H9 (cell line): Measurements from ENCODE around the gene CYTH4. TPM values are rescaled to one million over a fixed set of nuclear protein-coding genes. Genes with fewer than 3 reads are reported as not detected.

ENCODE experiments used
- DNase-seq: peaks from one replicate; pipeline ENCODE4 v3.0.0-alpha.2; 2017
- H2AFZ ChIP-seq: one replicate; pipeline ENCODE4 v1.6.1; 2013; ENCODE audit warnings: mild to moderate bottlenecking, low read length, control low read depth, moderate library complexity
- H2AK5ac ChIP-seq: 2 replicates; pipeline ENCODE4 v1.6.1; 2013; ENCODE audit warnings: low read length, control low read depth, mixed read lengths; ENCODE audit not compliant: insufficient read length
- H2BK120ac ChIP-seq: one replicate; pipeline ENCODE4 v1.6.1; 2013; ENCODE audit warnings: low read depth, mild to moderate bottlenecking, low read length, control low read depth, inconsistent platforms; ENCODE audit not compliant: poor library complexity, severe bottlenecking
- H2BK12ac ChIP-seq: 2 replicates; pipeline ENCODE4 v1.6.1; 2013; ENCODE audit warnings: low read length, control low read depth, mixed read lengths, low read depth; ENCODE audit not compliant: insufficient read length
- H2BK15ac ChIP-seq: 2 replicates; pipeline ENCODE4 v1.6.1; 2013; ENCODE audit warnings: low read depth, low read length, control low read depth
- H2BK20ac ChIP-seq: one replicate; pipeline ENCODE4 v1.6.1; 2013; ENCODE audit warnings: low read depth, mild to moderate bottlenecking, low read length, control low read depth, inconsistent platforms; ENCODE audit not compliant: poor library complexity, severe bottlenecking
- H2BK5ac ChIP-seq: 2 replicates; pipeline ENCODE4 v1.6.1; 2013; ENCODE audit warnings: low read length, control low read depth, mixed read lengths; ENCODE audit not compliant: insufficient read length
- H3K14ac ChIP-seq: 2 replicates; pipeline ENCODE4 v1.6.1; 2013; ENCODE audit warnings: low read length, control low read depth; ENCODE audit not compliant: insufficient read depth
- H3K18ac ChIP-seq: 2 replicates; pipeline ENCODE4 v1.6.1; 2013; ENCODE audit warnings: low read depth, mild to moderate bottlenecking, mixed read lengths, low read length, control low read depth; ENCODE audit not compliant: insufficient read length
- H3K23ac ChIP-seq: 2 replicates; pipeline ENCODE4 v1.6.1; 2013; ENCODE audit warnings: low read length, control low read depth, mixed read lengths, low read depth; ENCODE audit not compliant: insufficient read length
- H3K23me2 ChIP-seq: 2 replicates; pipeline ENCODE4 v1.6.1; 2013; ENCODE audit warnings: low read depth, mild to moderate bottlenecking, mixed read lengths, low read length, control low read depth; ENCODE audit not compliant: insufficient read length, poor library complexity, severe bottlenecking
- H3K27ac ChIP-seq: 2 replicates; pipeline ENCODE4 v1.5.1; 2013; ENCODE audit warnings: low read length, control low read depth, mixed read lengths, low read depth; ENCODE audit not compliant: insufficient read length
- H3K27me3 ChIP-seq: 2 replicates; pipeline ENCODE4 v1.6.1; 2013; ENCODE audit warnings: low read length, control low read depth, inconsistent platforms; ENCODE audit not compliant: insufficient read depth
- H3K4ac ChIP-seq: 2 replicates; pipeline ENCODE4 v1.6.1; 2013; ENCODE audit warnings: low read depth, mild to moderate bottlenecking, control low read depth, inconsistent platforms, low read length, moderate library complexity
- H3K4me1 ChIP-seq: 2 replicates; pipeline ENCODE4 v1.6.1; 2013; ENCODE audit warnings: low read length, control low read depth, inconsistent platforms; ENCODE audit not compliant: insufficient read depth
- H3K4me2 ChIP-seq: 2 replicates; pipeline ENCODE4 v1.6.1; 2013; ENCODE audit warnings: low read length, control low read depth, mixed read lengths; ENCODE audit not compliant: insufficient read length, insufficient read depth
- H3K56ac ChIP-seq: 2 replicates; pipeline ENCODE4 v1.6.1; 2013; ENCODE audit warnings: low read depth, mild to moderate bottlenecking, mixed read lengths, low read length, control low read depth; ENCODE audit not compliant: insufficient read length
- H3K79me1 ChIP-seq: 2 replicates; pipeline ENCODE4 v1.6.1; 2013; ENCODE audit warnings: low read depth, mild to moderate bottlenecking, moderate library complexity, low read length, control low read depth, inconsistent platforms; ENCODE audit not compliant: insufficient read depth, poor library complexity, severe bottlenecking
- H3K79me2 ChIP-seq: 2 replicates; pipeline ENCODE4 v1.6.1; 2013; ENCODE audit warnings: low read length, control low read depth, inconsistent platforms; ENCODE audit not compliant: insufficient read depth
- H3K9ac ChIP-seq: 2 replicates; pipeline ENCODE4 v1.6.1; 2013; ENCODE audit warnings: low read length, control low read depth, mixed read lengths; ENCODE audit not compliant: insufficient read length; ENCODE audit errors: extremely low read depth
- H3K9me3 ChIP-seq: one replicate; pipeline ENCODE4 v1.6.1; 2013; ENCODE audit warnings: low read depth, low read length, inconsistent platforms; ENCODE audit not compliant: control insufficient read depth
- H3T11ph ChIP-seq: one replicate; pipeline ENCODE4 v1.6.1; 2013; ENCODE audit warnings: mild to moderate bottlenecking, low read length, control low read depth, inconsistent platforms
- H4K20me1 ChIP-seq: one replicate; pipeline ENCODE4 v1.6.1; 2013; ENCODE audit not compliant: control insufficient read depth, insufficient read length, insufficient read depth
- H4K5ac ChIP-seq: 2 replicates; pipeline ENCODE4 v1.6.1; 2013; ENCODE audit warnings: low read depth, mild to moderate bottlenecking, mixed read lengths, low read length, control low read depth; ENCODE audit not compliant: insufficient read length
- H4K8ac ChIP-seq: replicated peaks from 2 replicates; pipeline ENCODE4 v1.6.1; 2013; ENCODE audit warnings: low read length, control low read depth, mixed read lengths, low read depth; ENCODE audit not compliant: insufficient read length
- H4K91ac ChIP-seq: 2 replicates; pipeline ENCODE4 v1.6.1; 2013; ENCODE audit warnings: low read depth, mild to moderate bottlenecking, moderate library complexity, mixed read lengths, low read length, control low read depth; ENCODE audit not compliant: insufficient read length
- H3K27ac Mint-ChIP-seq, 3 experiments: 2 replicates in 2 of 3; 3 replicates in 1 of 3; pipeline ENCODE4 v1.8.0; 2020 to 2021; ENCODE audit warnings: mixed read lengths in 3 of 3, mild to moderate bottlenecking in 1 of 3, moderate library complexity in 1 of 3
- H3K27me3 Mint-ChIP-seq: 2 replicates; pipeline ENCODE4 v1.8.0; 2021; ENCODE audit warnings: low read depth, mild to moderate bottlenecking, moderate library complexity, mixed read lengths
- H3K36me3 Mint-ChIP-seq, 3 experiments: 2 replicates in 2 of 3; 3 replicates in 1 of 3; pipeline ENCODE4 v1.8.0; 2020 to 2021; ENCODE audit warnings: low read depth in 3 of 3, mixed read lengths in 3 of 3; ENCODE audit not compliant: insufficient read depth in 1 of 3
- H3K4me1 Mint-ChIP-seq, 2 experiments: 2 replicates each; pipeline ENCODE4 v1.8.0; 2020; ENCODE audit warnings: mixed read lengths in 2 of 2
- H3K4me3 Mint-ChIP-seq, 2 experiments: 2 replicates in 1 of 2; 3 replicates in 1 of 2; pipeline ENCODE4 v1.8.0; 2020 to 2021; ENCODE audit warnings: mild to moderate bottlenecking in 2 of 2, mixed read lengths in 2 of 2, moderate library complexity in 1 of 2
- H3K9me3 Mint-ChIP-seq, 2 experiments: 2 replicates in 1 of 2; 3 replicates in 1 of 2; pipeline ENCODE4 v1.8.0; 2020; ENCODE audit warnings: mild to moderate bottlenecking in 2 of 2, mixed read lengths in 2 of 2, moderate library complexity in 1 of 2
- CTCF ChIP-seq: fragments of 200-600 bp; sonication (generic); conservative IDR thresholded peaks from 3 replicates; pipeline ENCODE4 v1.8.0; 2021; ENCODE audit warnings: antibody characterized with exemption, mild to moderate bottlenecking
- WGBS: extraction: QIAGEN DNeasy Blood & Tissue Kit; methylation state at CpG from one replicate; pipeline ENCODE4 v1.1.7; 2013; ENCODE audit warnings: missing lambda C conversion rate, low lambda C conversion rate, mixed read lengths; ENCODE audit not compliant: insufficient read length; ENCODE audit errors: extremely low coverage; 5-methylcytosine and 5-hydroxymethylcytosine counted together
- total RNA-seq: library from RNA; stranded (reverse); gene quantifications from 2 replicates; pipeline ENCODE4 v1.2.1, GENCODE V29; 2021

The CYTH4 gene
- total RNA-seq, 1 experiment from 2014 or later, result not detected

- Histone ChIP-seq H4K20me1 (no peaks in the 10 kb centered on the region), H3K27me3 (peaks cover 3% of the 10 kb centered on the region; the same call in 1 of the 2 replicates), H3K9me3 (no peaks in the 10 kb centered on the region), H2BK15ac (no peak overlapping the region), H2BK5ac (no peak overlapping the region), H3K4me1 (no peaks in the 10 kb centered on the region), H3K18ac (no peak overlapping the region), H4K91ac (no peak overlapping the region), H3K4ac (no peak overlapping the region), H3K56ac (no peak overlapping the region), H4K8ac (no peak overlapping the region), H2BK12ac (no peak overlapping the region), H2AK5ac (no peak overlapping the region), H3T11ph (no peak overlapping the region), H3K9ac (no peak overlapping the region), H3K23ac (no peak overlapping the region), H2AFZ (no peak overlapping the region), H3K27ac (no peak overlapping the region), H3K4me2 (no peak overlapping the region), H2BK20ac (no peak overlapping the region), H3K79me2 (no peaks in the 10 kb centered on the region), H2BK120ac (no peak overlapping the region), H3K79me1 (no peaks in the 10 kb centered on the region), H4K5ac (no peak overlapping the region), H3K14ac (no peak overlapping the region), H3K23me2 (peaks cover 10% of the 10 kb centered on the region)
- H3K4me1 Mint-ChIP-seq, result peaks cover 30 to 66% of the 10 kb centered on the region in 2 experiments
- H3K27me3 Mint-ChIP-seq, result peaks cover 83% of the 10 kb centered on the region
- H3K27ac Mint-ChIP-seq, result no peak overlapping the region
- H3K4me3 Mint-ChIP-seq, result no peak overlapping the region
- DNase-seq, result no peak
- no peaks in the 10 kb centered on the region for H3K36me3 Mint-ChIP-seq
- TF ChIP-seq CTCF, result no peak
- H3K9me3 Mint-ChIP-seq, result peaks cover 0 to 2% of the 10 kb centered on the region in 2 experiments; a peak in 3 of 5 replicates
- WGBS, result no CpG with 5 or more reads among the region's 7 CpGs
Observed at GRCh38 chr22:37331034-37331428, 48.7 kb downstream of the CYTH4 start.
